ENCODE measurements around the gene KRTAP3-1. TPM values are rescaled to one million over a fixed set of nuclear protein-coding genes. Genes with fewer than 3 reads are reported as not detected.
A peak's percentile ranks its signal among the peaks of the same experiment; 100 is the strongest.

KRTAP3-1 gene
- total RNA-seq (2021): not detected in 2 replicates
- long read RNA-seq: 0 reads

DNA sequence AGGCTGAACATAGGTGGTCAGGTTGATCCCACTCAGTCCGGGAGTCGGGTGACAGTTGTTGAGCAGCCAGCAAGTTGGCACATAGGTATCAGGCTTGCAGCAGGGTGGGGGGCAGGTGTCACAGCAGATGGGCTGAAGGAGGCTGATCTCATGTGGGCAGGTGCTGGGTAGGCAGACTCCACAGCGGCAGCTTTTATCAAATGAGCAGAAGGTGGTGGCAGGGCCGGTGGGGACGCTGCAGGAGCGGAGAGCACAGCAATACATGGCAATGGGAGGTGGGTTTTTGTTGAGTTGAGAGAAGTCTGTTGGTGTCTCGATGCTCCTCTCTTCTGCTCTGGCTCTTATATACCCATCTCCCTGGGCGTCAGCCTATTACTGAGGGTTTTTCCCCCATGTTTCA lies at the start of gene KRTAP3-1:
KRTAP3-1 (minus strand) TSS at position 318 of the 400 bp plus-strand sequence; CDS start at position 264, 54 bp downstream.
- H3K4me1 Mint-ChIP-seq: peaks cover 17 to 19% of the 10 kb centered on the region in 2 experiments
- H3K27me3 Mint-ChIP-seq (ENCODE audit: low read depth): no peaks in the 10 kb centered on the region
- H2BK20ac ChIP-seq (ENCODE audit: low read depth, low read length, poor library complexity, severe bottlenecking): no peak within 1 kb of the TSS
- H3K23ac ChIP-seq (ENCODE audit: insufficient read length, low read depth, low read length): no peak within 1 kb of the TSS
- no peaks in the 10 kb centered on the region for H3K36me3 Mint-ChIP-seq (ENCODE audit: insufficient read depth in 1 of 3, low read depth in 3 of 3)
- H3K9me3 ChIP-seq (ENCODE audit: control insufficient read depth, low read depth, low read length): no peaks in the 10 kb centered on the region
- H3K27ac ChIP-seq (ENCODE audit: insufficient read length, low read depth, low read length): no peak within 1 kb of the TSS
- no peak within 1 kb of the TSS for H2BK120ac ChIP-seq (ENCODE audit: low read depth, low read length, poor library complexity, severe bottlenecking)
- H3K56ac ChIP-seq (ENCODE audit: insufficient read length, low read depth, low read length): no peak within 1 kb of the TSS
- H3K4ac ChIP-seq (ENCODE audit: low read depth, low read length): no peak within 1 kb of the TSS
- WGBS (ENCODE audit: extremely low coverage, insufficient read length, low lambda C conversion rate): no CpG with 5 or more reads among the region's 8 CpGs
- no peaks in the 10 kb centered on the region; the same call in 1 of the 2 replicates for H3K4me1 ChIP-seq (ENCODE audit: insufficient read depth, low read length)
- no peak within 1 kb of the TSS for H3K14ac ChIP-seq (ENCODE audit: insufficient read depth, low read length)
- no peak within 1 kb of the TSS for H2BK12ac ChIP-seq (ENCODE audit: insufficient read length, low read depth, low read length)
- H4K8ac ChIP-seq (replicated peaks; ENCODE audit: insufficient read length, low read depth, low read length): no peak within 1 kb of the TSS
- DNase-seq: peak; percentile 48
- no peak within 1 kb of the TSS for H2BK15ac ChIP-seq (ENCODE audit: low read depth, low read length)
- no peak within 1 kb of the TSS for H2AK5ac ChIP-seq (ENCODE audit: insufficient read length, low read length)
- no peak within 1 kb of the TSS for H2BK5ac ChIP-seq (ENCODE audit: insufficient read length, low read length)
- H4K91ac ChIP-seq (ENCODE audit: insufficient read length, low read depth, low read length): no peak within 1 kb of the TSS
- H3K9me3 Mint-ChIP-seq: no peaks in the 10 kb centered on the region
- no peak within 1 kb of the TSS for H3K9ac ChIP-seq (ENCODE audit: extremely low read depth, insufficient read length, low read length)
- TF ChIP-seq, protein P1, sequence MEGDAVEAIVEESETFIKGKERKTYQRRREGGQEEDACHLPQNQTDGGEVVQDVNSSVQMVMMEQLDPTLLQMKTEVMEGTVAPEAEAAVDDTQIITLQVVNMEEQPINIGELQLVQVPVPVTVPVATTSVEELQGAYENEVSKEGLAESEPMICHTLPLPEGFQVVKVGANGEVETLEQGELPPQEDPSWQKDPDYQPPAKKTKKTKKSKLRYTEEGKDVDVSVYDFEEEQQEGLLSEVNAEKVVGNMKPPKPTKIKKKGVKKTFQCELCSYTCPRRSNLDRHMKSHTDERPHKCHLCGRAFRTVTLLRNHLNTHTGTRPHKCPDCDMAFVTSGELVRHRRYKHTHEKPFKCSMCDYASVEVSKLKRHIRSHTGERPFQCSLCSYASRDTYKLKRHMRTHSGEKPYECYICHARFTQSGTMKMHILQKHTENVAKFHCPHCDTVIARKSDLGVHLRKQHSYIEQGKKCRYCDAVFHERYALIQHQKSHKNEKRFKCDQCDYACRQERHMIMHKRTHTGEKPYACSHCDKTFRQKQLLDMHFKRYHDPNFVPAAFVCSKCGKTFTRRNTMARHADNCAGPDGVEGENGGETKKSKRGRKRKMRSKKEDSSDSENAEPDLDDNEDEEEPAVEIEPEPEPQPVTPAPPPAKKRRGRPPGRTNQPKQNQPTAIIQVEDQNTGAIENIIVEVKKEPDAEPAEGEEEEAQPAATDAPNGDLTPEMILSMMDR (conservative IDR thresholded peaks at IDR 0.05): no peak
- no peaks in the 10 kb centered on the region for H3K23me2 ChIP-seq (ENCODE audit: insufficient read length, low read depth, low read length, poor library complexity, severe bottlenecking)
- H4K5ac ChIP-seq (ENCODE audit: insufficient read length, low read depth, low read length): no peak within 1 kb of the TSS
- no peaks in the 10 kb centered on the region for H3K27me3 ChIP-seq (ENCODE audit: insufficient read depth, low read length)
- H3T11ph ChIP-seq (ENCODE audit: low read length): no peak within 1 kb of the TSS
- no peak within 1 kb of the TSS for H2AFZ ChIP-seq (ENCODE audit: low read length)
- H3K18ac ChIP-seq (ENCODE audit: insufficient read length, low read depth, low read length): no peak within 1 kb of the TSS
- H3K79me1 ChIP-seq (ENCODE audit: insufficient read depth, low read depth, low read length, poor library complexity, severe bottlenecking): no peaks in the 10 kb centered on the region
- no peak within 1 kb of the TSS for H3K4me2 ChIP-seq (ENCODE audit: insufficient read depth, insufficient read length, low read length)
- H3K4me3 Mint-ChIP-seq: no peak within 1 kb of the TSS
- no peaks in the 10 kb centered on the region for H4K20me1 ChIP-seq (ENCODE audit: control insufficient read depth, insufficient read depth, insufficient read length)
- peak within 1 kb of the TSS in 2 of 3 experiments; percentile 53 to 54; a peak in 2 of 7 replicates for H3K27ac Mint-ChIP-seq
- H3K79me2 ChIP-seq (ENCODE audit: insufficient read depth, low read length): no peaks in the 10 kb centered on the region

Measured in H9 (cell line).